ENCODE data around the gene DGKB.

DNA sequence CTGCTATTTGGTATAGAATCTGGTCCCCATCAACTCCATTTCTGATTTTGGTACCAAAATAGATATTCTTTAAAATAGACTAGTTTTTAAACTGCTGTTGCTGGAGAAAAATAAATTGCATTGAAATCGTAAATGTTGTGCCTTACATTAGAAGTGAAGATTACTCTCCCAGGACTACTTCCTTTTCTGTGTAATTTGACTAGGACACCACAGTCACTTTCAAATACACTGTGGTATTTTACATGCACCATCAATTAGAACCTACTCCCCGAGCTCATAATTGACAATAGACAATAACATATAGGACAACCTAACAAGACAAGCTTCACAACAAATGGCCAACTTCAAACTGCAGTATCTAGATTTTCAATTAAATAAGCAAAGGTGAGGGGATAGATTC is 211.5 kb downstream of the DGKB start:
- TF ChIP-seq, protein P1, sequence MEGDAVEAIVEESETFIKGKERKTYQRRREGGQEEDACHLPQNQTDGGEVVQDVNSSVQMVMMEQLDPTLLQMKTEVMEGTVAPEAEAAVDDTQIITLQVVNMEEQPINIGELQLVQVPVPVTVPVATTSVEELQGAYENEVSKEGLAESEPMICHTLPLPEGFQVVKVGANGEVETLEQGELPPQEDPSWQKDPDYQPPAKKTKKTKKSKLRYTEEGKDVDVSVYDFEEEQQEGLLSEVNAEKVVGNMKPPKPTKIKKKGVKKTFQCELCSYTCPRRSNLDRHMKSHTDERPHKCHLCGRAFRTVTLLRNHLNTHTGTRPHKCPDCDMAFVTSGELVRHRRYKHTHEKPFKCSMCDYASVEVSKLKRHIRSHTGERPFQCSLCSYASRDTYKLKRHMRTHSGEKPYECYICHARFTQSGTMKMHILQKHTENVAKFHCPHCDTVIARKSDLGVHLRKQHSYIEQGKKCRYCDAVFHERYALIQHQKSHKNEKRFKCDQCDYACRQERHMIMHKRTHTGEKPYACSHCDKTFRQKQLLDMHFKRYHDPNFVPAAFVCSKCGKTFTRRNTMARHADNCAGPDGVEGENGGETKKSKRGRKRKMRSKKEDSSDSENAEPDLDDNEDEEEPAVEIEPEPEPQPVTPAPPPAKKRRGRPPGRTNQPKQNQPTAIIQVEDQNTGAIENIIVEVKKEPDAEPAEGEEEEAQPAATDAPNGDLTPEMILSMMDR (IDR thresholded peaks at IDR 0.05): no peak
- TF ChIP-seq EZH2 (IDR thresholded peaks at IDR 0.05): no peak
